GM12891 (cell line): ENCODE measurements around the gene ACER3.

ENCODE experiments used
- POLR2A ChIP-seq: IDR thresholded peaks from 2 replicates; pipeline ENCODE4 v1.6.1; 2011; ENCODE audit warnings: low read depth, low read length, control low read depth
- POLR2AphosphoS5 ChIP-seq: IDR thresholded peaks from 2 replicates; pipeline ENCODE4 v1.6.1; 2011; ENCODE audit warnings: low read depth, low read length, control low read depth
- POU2F2 ChIP-seq: IDR thresholded peaks from 2 replicates; pipeline ENCODE4 v1.6.1; 2011; ENCODE audit warnings: low read depth, mild to moderate bottlenecking, control low read depth, low read length, moderate library complexity
- SPI1 ChIP-seq: IDR thresholded peaks from 2 replicates; pipeline ENCODE4 v1.6.1; 2011; ENCODE audit warnings: low read depth, low read length, control low read depth
- TAF1 ChIP-seq: IDR thresholded peaks from 2 replicates; pipeline ENCODE4 v1.6.1; 2011; ENCODE audit warnings: low read depth, low read length, control low read depth

- no peak for TF ChIP-seq POLR2AphosphoS5
- TF ChIP-seq POLR2A: no peak
- TF ChIP-seq TAF1: no peak
- no peak for TF ChIP-seq SPI1
- TF ChIP-seq POU2F2: no peak
Measured at GRCh38 chr11:77036398-77036797, 175.7 kb downstream of the ACER3 start.
